ENCODE results near the gene PIP4K2B. TPM values are rescaled to one million over a fixed set of nuclear protein-coding genes. Genes with fewer than 3 reads are reported as not detected.

Gene PIP4K2B
- total and polyA plus RNA-seq, 4 donors: 16.1 to 42.3 (median 29.2) TPM

GRCh38 chr17:38762231-38762630 is 37.1 kb downstream of the PIP4K2B start:
- Histone ChIP-seq H3K27ac (ENCODE audit: low read depth in 1 of 2, low read length in 1 of 2) (no peak overlapping the region), H3K9ac (ENCODE audit: insufficient read depth in 1 of 2, low read length in 2 of 2) (no peak overlapping the region), H3K4me1 (ENCODE audit: control insufficient read depth in 5 of 5, insufficient read depth in 5 of 5, low read length in 5 of 5) (no peaks in the 10 kb centered on the region), H3K4me3 (no peak overlapping the region), H3K36me3 (ENCODE audit: control insufficient read depth in 4 of 4, insufficient read depth in 4 of 4, low read length in 4 of 4) (peaks cover 18 to 52% (median 30%) of the 10 kb centered on the region in 4 donors), H3K9me3 (ENCODE audit: control insufficient read depth in 4 of 4, insufficient read depth in 3 of 4, low read length in 3 of 4) (no peaks in the 10 kb centered on the region), H3K27me3 (ENCODE audit: control insufficient read depth in 3 of 3, insufficient read depth in 3 of 3, low read length in 2 of 3) (no peaks in the 10 kb centered on the region)
- DNase-seq (no peak), ATAC-seq (ENCODE audit: insufficient read depth, low FRiP score) (no peak)
- TF ChIP-seq CTCF (IDR thresholded peaks at IDR 0.05; ENCODE audit: control extremely low read depth, extremely low read depth): no peak
- WGBS, 2 donors: 87 to 95% methylated on average over 3 of the region's 3 CpGs

- no peaks in the 10 kb centered on the region for H3K9me3 ChIP-seq (ENCODE audit: control insufficient read depth in 4 of 4, insufficient read depth in 3 of 4, low read length in 3 of 4)
- ATAC-seq (ENCODE audit: insufficient read depth, low FRiP score) (no peak), DNase-seq (no peak)
- H3K27me3 ChIP-seq (ENCODE audit: control insufficient read depth in 3 of 3, insufficient read depth in 3 of 3, low read length in 2 of 3): no peaks in the 10 kb centered on the region
- no peak overlapping the region for H3K9ac ChIP-seq (ENCODE audit: insufficient read depth in 1 of 2, low read length in 2 of 2)
- H3K27ac ChIP-seq (ENCODE audit: low read depth in 1 of 2, low read length in 1 of 2): no peak overlapping the region
- WGBS, 2 donors: 83 to 86% methylated on average over 4 of the region's 4 CpGs
- H3K36me3 ChIP-seq (ENCODE audit: control insufficient read depth in 4 of 4, insufficient read depth in 4 of 4, low read length in 4 of 4): peaks cover 18 to 50% (median 26%) of the 10 kb centered on the region in 4 donors
- no peak for TF ChIP-seq CTCF (IDR thresholded peaks at IDR 0.05; ENCODE audit: control extremely low read depth, extremely low read depth)
- H3K4me3 ChIP-seq: no peak overlapping the region
- no peaks in the 10 kb centered on the region for H3K4me1 ChIP-seq (ENCODE audit: control insufficient read depth in 5 of 5, insufficient read depth in 5 of 5, low read length in 5 of 5)
Measured at GRCh38 chr17:38761612-38762011, 37.7 kb downstream of the PIP4K2B start.

- peaks cover 7 to 18% (median 10%) of the 10 kb centered on the region in 4 donors for H3K36me3 ChIP-seq (ENCODE audit: control insufficient read depth in 4 of 4, insufficient read depth in 4 of 4, low read length in 4 of 4)
- peaks cover 0 to 16% (median 10%) of the 10 kb centered on the region in 3 donors for H3K27me3 ChIP-seq (ENCODE audit: control insufficient read depth in 3 of 3, insufficient read depth in 3 of 3, low read length in 2 of 3)
- H3K27ac ChIP-seq (ENCODE audit: low read depth in 1 of 2, low read length in 1 of 2): peak overlapping the region; percentile 80 to 89
- peak overlapping the region; percentile 56 to 87 for H3K9ac ChIP-seq (ENCODE audit: insufficient read depth in 1 of 2, low read length in 2 of 2)
- no peak for DNase-seq
- no peak for ATAC-seq (ENCODE audit: insufficient read depth, low FRiP score)
- WGBS, 2 donors: 7 to 12% methylated on average over 22 of the region's 22 CpGs
- TF ChIP-seq CTCF (IDR thresholded peaks at IDR 0.05; ENCODE audit: control extremely low read depth, extremely low read depth): no peak
- peak overlapping the region; percentile 78 for H3K4me3 ChIP-seq
- peaks cover 0 to 41% (median 6%) of the 10 kb centered on the region in 5 donors for H3K4me1 ChIP-seq (ENCODE audit: control insufficient read depth in 5 of 5, insufficient read depth in 5 of 5, low read length in 5 of 5)
- no peaks in the 10 kb centered on the region for H3K9me3 ChIP-seq (ENCODE audit: control insufficient read depth in 4 of 4, insufficient read depth in 3 of 4, low read length in 3 of 4)
Measured at GRCh38 chr17:38753071-38753506, 46.3 kb downstream of the PIP4K2B start.

Data from lung (tissue), 12 donors.